Measurements from ENCODE around the gene OR2T27.

DNA sequence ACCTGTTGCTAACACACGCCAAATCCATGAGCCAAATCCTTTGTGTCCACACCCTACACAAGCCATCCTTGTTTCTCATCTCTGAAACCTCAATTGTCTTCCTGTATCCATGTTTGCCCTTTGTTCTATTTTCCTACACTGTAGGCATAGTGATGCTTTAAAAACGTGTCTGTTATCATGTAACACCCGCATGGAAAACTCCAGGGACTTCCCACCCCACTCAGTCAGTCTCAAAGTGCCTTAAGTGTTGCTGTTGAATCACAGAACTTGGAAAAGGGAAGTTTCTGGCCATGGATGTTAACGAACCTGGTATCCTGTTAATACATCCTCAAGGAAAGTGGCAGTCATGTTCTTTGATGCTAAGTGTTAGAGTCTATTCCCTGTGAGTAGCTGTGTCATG is 30.2 kb downstream of the OR2T27 start:
- TF ChIP-seq POLR2A (IDR thresholded peaks at IDR 0.05) = no peak
- TF ChIP-seq, protein P1, sequence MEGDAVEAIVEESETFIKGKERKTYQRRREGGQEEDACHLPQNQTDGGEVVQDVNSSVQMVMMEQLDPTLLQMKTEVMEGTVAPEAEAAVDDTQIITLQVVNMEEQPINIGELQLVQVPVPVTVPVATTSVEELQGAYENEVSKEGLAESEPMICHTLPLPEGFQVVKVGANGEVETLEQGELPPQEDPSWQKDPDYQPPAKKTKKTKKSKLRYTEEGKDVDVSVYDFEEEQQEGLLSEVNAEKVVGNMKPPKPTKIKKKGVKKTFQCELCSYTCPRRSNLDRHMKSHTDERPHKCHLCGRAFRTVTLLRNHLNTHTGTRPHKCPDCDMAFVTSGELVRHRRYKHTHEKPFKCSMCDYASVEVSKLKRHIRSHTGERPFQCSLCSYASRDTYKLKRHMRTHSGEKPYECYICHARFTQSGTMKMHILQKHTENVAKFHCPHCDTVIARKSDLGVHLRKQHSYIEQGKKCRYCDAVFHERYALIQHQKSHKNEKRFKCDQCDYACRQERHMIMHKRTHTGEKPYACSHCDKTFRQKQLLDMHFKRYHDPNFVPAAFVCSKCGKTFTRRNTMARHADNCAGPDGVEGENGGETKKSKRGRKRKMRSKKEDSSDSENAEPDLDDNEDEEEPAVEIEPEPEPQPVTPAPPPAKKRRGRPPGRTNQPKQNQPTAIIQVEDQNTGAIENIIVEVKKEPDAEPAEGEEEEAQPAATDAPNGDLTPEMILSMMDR (IDR thresholded peaks at IDR 0.05) = no peak

All from lower leg skin (tissue), 3 donors.